Endodermal cell (in vitro differentiated cells): ENCODE measurements around the gene ZP1. TPM values are rescaled to one million over a fixed set of nuclear protein-coding genes. Genes with fewer than 3 reads are reported as not detected.
A peak's percentile ranks its signal among the peaks of the same experiment; 100 is the strongest.

Experiments used
- DNase-seq: peaks from one replicate; pipeline ENCODE4 v3.0.0-alpha.2; 2017
- H3K27ac ChIP-seq: 2 replicates; pipeline ENCODE4 v1.5.1; 2013; ENCODE audit warnings: mild to moderate bottlenecking, low read depth, low read length, moderate library complexity
- H3K27me3 ChIP-seq: 2 replicates; pipeline ENCODE4 v1.6.1; 2013; ENCODE audit warnings: mild to moderate bottlenecking, low read length, moderate library complexity; ENCODE audit not compliant: insufficient read depth, control insufficient read depth, poor library complexity, severe bottlenecking
- H3K36me3 ChIP-seq: 2 replicates; pipeline ENCODE4 v1.7.0; 2013; ENCODE audit warnings: mild to moderate bottlenecking, low read length, moderate library complexity; ENCODE audit not compliant: control insufficient read depth, insufficient read depth
- H3K4me1 ChIP-seq: one replicate; pipeline ENCODE4 v1.7.0; 2013; ENCODE audit warnings: low read length; ENCODE audit not compliant: control insufficient read depth, insufficient read depth
- H3K4me3 ChIP-seq: 2 replicates; pipeline ENCODE4 v1.5.1; 2013; ENCODE audit warnings: mild to moderate bottlenecking, low read length, moderate library complexity
- H3K9ac ChIP-seq: 2 replicates; pipeline ENCODE4 v1.6.1; 2013; ENCODE audit warnings: mild to moderate bottlenecking, low read length, moderate library complexity; ENCODE audit not compliant: poor library complexity, severe bottlenecking; ENCODE audit errors: extremely low read depth
- H3K9me3 ChIP-seq: 2 replicates; pipeline ENCODE4 v1.6.1; 2013; ENCODE audit warnings: mild to moderate bottlenecking, low read length, moderate library complexity; ENCODE audit not compliant: control insufficient read depth
- H3K27ac Mint-ChIP-seq: 2 replicates; pipeline ENCODE4 v1.8.0; 2020; ENCODE audit warnings: mixed read lengths
- H3K27me3 Mint-ChIP-seq: 2 replicates; pipeline ENCODE4 v1.8.0; 2021; ENCODE audit warnings: mild to moderate bottlenecking, mixed read lengths; ENCODE audit not compliant: insufficient read depth
- H3K36me3 Mint-ChIP-seq: 2 replicates; pipeline ENCODE4 v1.8.0; 2020; ENCODE audit warnings: low read depth, mixed read lengths
- H3K4me1 Mint-ChIP-seq: 2 replicates; pipeline ENCODE4 v1.8.0; 2020; ENCODE audit warnings: mixed read lengths
- H3K4me3 Mint-ChIP-seq: 2 replicates; pipeline ENCODE4 v1.8.0; 2020; ENCODE audit warnings: mild to moderate bottlenecking, moderate library complexity, mixed read lengths
- H3K9me3 Mint-ChIP-seq: 2 replicates; pipeline ENCODE4 v1.8.0; 2020; ENCODE audit warnings: mild to moderate bottlenecking, mixed read lengths
- CTCF ChIP-seq: fragments of 200-600 bp; sonication (generic); conservative IDR thresholded peaks from 2 replicates; pipeline ENCODE4 v1.5.0; 2021; ENCODE audit warnings: antibody characterized with exemption, mild to moderate bottlenecking
- WGBS, 2 experiments: methylation state at CpG; one replicate each; pipeline versions ENCODE4 v1.1.5 to v1.1.7; 2013; ENCODE audit warnings: missing lambda C conversion rate in 2 of 2, mixed read lengths in 1 of 2; ENCODE audit not compliant: insufficient coverage in 1 of 2, insufficient read length in 1 of 2; 5-methylcytosine and 5-hydroxymethylcytosine counted together
- total RNA-seq, 2 donors: library from RNA; stranded (reverse); fragmentation: NEBNext Ultra II Directional in 1 of 2; extraction: Animal tissue kit (Norgen Biotek cat#: 25700) in 1 of 2; gene quantifications; 2 replicates in 1 of 2; 3 replicates in 1 of 2; pipeline ENCODE4 v1.2.1, GENCODE V29; 2021

Gene ZP1
- total RNA-seq, 2 donors from 2014 or later: not detected

- Mint-ChIP-seq H3K4me1 (peaks cover 4% of the 10 kb centered on the region), H3K36me3 (no peaks in the 10 kb centered on the region), H3K27ac (no peak overlapping the region), H3K4me3 (no peak overlapping the region), H3K9me3 (no peaks in the 10 kb centered on the region), H3K27me3 (peaks cover 1% of the 10 kb centered on the region)
- H3K27ac ChIP-seq: no peak overlapping the region
- no peak overlapping the region for H3K9ac ChIP-seq
- no peak for DNase-seq
- 85 to 94% methylated on average over 11 to 12 of the region's 12 CpGs for WGBS, 2 experiments
- H3K4me3 ChIP-seq: no peak overlapping the region
- H3K4me1 ChIP-seq: no peaks in the 10 kb centered on the region
- peaks cover 9% of the 10 kb centered on the region for H3K36me3 ChIP-seq
- H3K9me3 ChIP-seq: no peaks in the 10 kb centered on the region
- H3K27me3 ChIP-seq: no peaks in the 10 kb centered on the region
- TF ChIP-seq CTCF: no peak
These were observed 6.2 kb downstream of the ZP1 start for GRCh38 chr11:60873533-60873932.

- peaks cover 18% of the 10 kb centered on the region for H3K36me3 ChIP-seq
- Mint-ChIP-seq H3K9me3 (no peaks in the 10 kb centered on the region), H3K4me3 (no peak overlapping the region), H3K27me3 (no peaks in the 10 kb centered on the region), H3K27ac (no peak overlapping the region), H3K36me3 (no peaks in the 10 kb centered on the region), H3K4me1 (peaks cover 4% of the 10 kb centered on the region)
- peak; percentile 17 for DNase-seq
- no peak overlapping the region for H3K27ac ChIP-seq
- no peaks in the 10 kb centered on the region for H3K4me1 ChIP-seq
- H3K4me3 ChIP-seq: no peak overlapping the region
- no peak overlapping the region for H3K9ac ChIP-seq
- H3K27me3 ChIP-seq: no peaks in the 10 kb centered on the region
- no peaks in the 10 kb centered on the region for H3K9me3 ChIP-seq
- TF ChIP-seq CTCF: no peak
- WGBS, 2 experiments: 88 to 90% methylated on average over 6 to 13 of the region's 13 CpGs
These were observed 7.4 kb downstream of the ZP1 start for GRCh38 chr11:60874421-60875365.

GRCh38 chr11:60875366-60876167, 8.2 kb downstream of the ZP1 start:
- Histone ChIP-seq H3K4me3 (no peak overlapping the region), H3K9me3 (no peaks in the 10 kb centered on the region), H3K4me1 (no peaks in the 10 kb centered on the region), H3K27ac (no peak overlapping the region), H3K27me3 (no peaks in the 10 kb centered on the region), H3K9ac (no peak overlapping the region), H3K36me3 (peaks cover 18% of the 10 kb centered on the region)
- peaks cover 4% of the 10 kb centered on the region for H3K4me1 Mint-ChIP-seq
- 91 to 96% methylated on average over 5 to 7 of the region's 7 CpGs for WGBS, 2 experiments
- H3K27ac Mint-ChIP-seq: no peak overlapping the region
- no peaks in the 10 kb centered on the region for H3K27me3 Mint-ChIP-seq
- no peak overlapping the region for H3K4me3 Mint-ChIP-seq
- no peak for TF ChIP-seq CTCF
- no peaks in the 10 kb centered on the region for H3K9me3 Mint-ChIP-seq
- H3K36me3 Mint-ChIP-seq: no peaks in the 10 kb centered on the region
- no peak for DNase-seq
